ENCODE data around the gene TMEM143.
"Not testable (repeated sequence)": the region's sequence is repeated elsewhere in the genome, so short reads cannot be mapped to it uniquely, and the experiment has no call there.

Gene TMEM143

GRCh38 chr19:48395170-48395455 lies 31.4 kb upstream of the TMEM143 start:
- Histone ChIP-seq H3K36me3 (ENCODE audit: control insufficient read depth in 4 of 4, insufficient read depth in 4 of 4, low read length in 3 of 4) (no peaks in the 10 kb centered on the region), H3K4me1 (ENCODE audit: control extremely low read depth in 1 of 4, control insufficient read depth in 4 of 4, insufficient read depth in 4 of 4, low read length in 3 of 4) (peaks cover 0 to 61% (median 37%) of the 10 kb centered on the region in 4 experiments), H3K9me3 (ENCODE audit: control extremely low read depth in 1 of 5, control insufficient read depth in 4 of 5, insufficient read depth in 2 of 5, low read depth in 1 of 5, low read length in 4 of 5) (no peaks in the 10 kb centered on the region), H3K27me3 (replicated peaks in 2 of 5; ENCODE audit: control insufficient read depth in 4 of 5, insufficient read depth in 5 of 5, low read length in 4 of 5) (peaks cover 0 to 62% (median 33%) of the 10 kb centered on the region in 5 experiments), H3K27ac (ENCODE audit: insufficient read depth in 1 of 2, low read depth in 1 of 2, low read length in 2 of 2, poor library complexity in 1 of 2, severe bottlenecking in 2 of 2) (no peak overlapping the region), H3K4me3 (ENCODE audit: control insufficient read depth in 1 of 7, extremely low read depth in 1 of 7, insufficient read depth in 4 of 7, low read depth in 2 of 7, low read length in 6 of 7) (peak overlapping the region in 1 of 7 experiments; percentile 24)
- DNase-seq = no peak
- ChIA-PET POLR2A (interaction anchor here (1.0 kb wide), 1 partner anchor 49 kb away, joined by 3 read pairs; no protein-coding TSS in a partner anchor), CTCF (interaction anchor here (1.0 to 1.6 kb wide), 2 partner anchors 9 to 194 kb away, joined by 3 to 4 read pairs; no protein-coding TSS in a partner anchor)
- WGBS (ENCODE audit: insufficient coverage) = no CpG with 5 or more reads among the region's 6 CpGs

- ChIA-PET CTCF (interaction anchor here (1.0 to 1.6 kb wide), 2 partner anchors 9 to 195 kb away, joined by 3 to 4 read pairs; no protein-coding TSS in a partner anchor), POLR2A (interaction anchor here (1.0 kb wide), 1 partner anchor 49 kb away, joined by 3 read pairs; no protein-coding TSS in a partner anchor)
- H3K27me3 ChIP-seq (replicated peaks in 2 of 5; ENCODE audit: control insufficient read depth in 4 of 5, insufficient read depth in 5 of 5, low read length in 4 of 5) = peaks cover 0 to 62% (median 33%) of the 10 kb centered on the region in 5 experiments
- peaks cover 0 to 60% (median 38%) of the 10 kb centered on the region in 4 experiments for H3K4me1 ChIP-seq (ENCODE audit: control extremely low read depth in 1 of 4, control insufficient read depth in 4 of 4, insufficient read depth in 4 of 4, low read length in 3 of 4)
- no peak overlapping the region for H3K27ac ChIP-seq (ENCODE audit: insufficient read depth in 1 of 2, low read depth in 1 of 2, low read length in 2 of 2, poor library complexity in 1 of 2, severe bottlenecking in 2 of 2)
- H3K4me3 ChIP-seq (ENCODE audit: control insufficient read depth in 1 of 7, extremely low read depth in 1 of 7, insufficient read depth in 4 of 7, low read depth in 2 of 7, low read length in 6 of 7) = peak overlapping the region in 2 of 7 experiments; percentile 10 to 28
- no peaks in the 10 kb centered on the region for H3K36me3 ChIP-seq (ENCODE audit: control insufficient read depth in 4 of 4, insufficient read depth in 4 of 4, low read length in 3 of 4)
- no peaks in the 10 kb centered on the region for H3K9me3 ChIP-seq (ENCODE audit: control extremely low read depth in 1 of 5, control insufficient read depth in 4 of 5, insufficient read depth in 2 of 5, low read depth in 1 of 5, low read length in 4 of 5)
- DNase-seq = peak in 1 of 3 donors; percentile 17
- WGBS (ENCODE audit: insufficient coverage) = 2% methylated on average over 15 of the region's 38 CpGs
These were observed 30.8 kb upstream of the TMEM143 start for GRCh38 chr19:48394331-48395169.

GRCh38 chr19:48393559-48394330 lies 30.0 kb upstream of the TMEM143 start, which contains the start of gene GRIN2D:
TSS of gene GRIN2D (plus strand) at chr19:48393668. CDS start at chr19:48398393, 4,725 bp downstream.
- H3K4me1 ChIP-seq (ENCODE audit: control extremely low read depth in 1 of 4, control insufficient read depth in 4 of 4, insufficient read depth in 4 of 4, low read length in 3 of 4) = peaks cover 0 to 54% (median 38%) of the 10 kb centered on the region in 4 experiments
- ChIA-PET POLR2A (interaction anchor here (0.6 kb wide), 1 partner anchor 42 kb away, joined by 3 read pairs; no protein-coding TSS in a partner anchor), CTCF (interaction anchor here (0.6 kb wide), 1 partner anchor 37 kb away, joined by 3 read pairs; no protein-coding TSS in a partner anchor)
- H3K27ac ChIP-seq (ENCODE audit: insufficient read depth in 1 of 2, low read depth in 1 of 2, low read length in 2 of 2, poor library complexity in 1 of 2, severe bottlenecking in 2 of 2) = no peak within 1 kb of the TSS
- DNase-seq = peak in 2 of 3 donors; percentile 77 to 81
- H3K36me3 ChIP-seq (ENCODE audit: control insufficient read depth in 4 of 4, insufficient read depth in 4 of 4, low read length in 3 of 4) = peaks cover 0 to 8% (median 4%) of the 10 kb centered on the region in 4 experiments
- H3K9me3 ChIP-seq (ENCODE audit: control extremely low read depth in 1 of 5, control insufficient read depth in 4 of 5, insufficient read depth in 2 of 5, low read depth in 1 of 5, low read length in 4 of 5) = no peaks in the 10 kb centered on the region
- H3K4me3 ChIP-seq (ENCODE audit: control insufficient read depth in 1 of 7, extremely low read depth in 1 of 7, insufficient read depth in 4 of 7, low read depth in 2 of 7, low read length in 6 of 7) = peak within 1 kb of the TSS in 4 of 7 experiments; percentile 6 to 48 (median 34)
- peaks cover 0 to 60% (median 33%) of the 10 kb centered on the region in 5 experiments for H3K27me3 ChIP-seq (replicated peaks in 2 of 5; ENCODE audit: control insufficient read depth in 4 of 5, insufficient read depth in 5 of 5, low read length in 4 of 5)
- 0% methylated on average over 25 of the region's 40 CpGs for WGBS (ENCODE audit: insufficient coverage)

- DNase-seq = no peak
- ChIA-PET CTCF (interaction anchor here (0.6 kb wide), 1 partner anchor 36 kb away, joined by 3 read pairs; no protein-coding TSS in a partner anchor), POLR2A (interaction anchor here (0.6 kb wide), 1 partner anchor 42 kb away, joined by 3 read pairs; no protein-coding TSS in a partner anchor)
- peaks cover 0 to 56% (median 32%) of the 10 kb centered on the region in 5 experiments for H3K27me3 ChIP-seq (replicated peaks in 2 of 5; ENCODE audit: control insufficient read depth in 4 of 5, insufficient read depth in 5 of 5, low read length in 4 of 5)
- no peaks in the 10 kb centered on the region for H3K9me3 ChIP-seq (ENCODE audit: control extremely low read depth in 1 of 5, control insufficient read depth in 4 of 5, insufficient read depth in 2 of 5, low read depth in 1 of 5, low read length in 4 of 5)
- peak overlapping the region in 3 of 7 experiments; percentile 23 to 36 (median 33) for H3K4me3 ChIP-seq (ENCODE audit: control insufficient read depth in 1 of 7, extremely low read depth in 1 of 7, insufficient read depth in 4 of 7, low read depth in 2 of 7, low read length in 6 of 7)
- peaks cover 4 to 11% (median 8%) of the 10 kb centered on the region in 4 experiments for H3K36me3 ChIP-seq (ENCODE audit: control insufficient read depth in 4 of 4, insufficient read depth in 4 of 4, low read length in 3 of 4)
- H3K4me1 ChIP-seq (ENCODE audit: control extremely low read depth in 1 of 4, control insufficient read depth in 4 of 4, insufficient read depth in 4 of 4, low read length in 3 of 4) = peaks cover 0 to 49% (median 34%) of the 10 kb centered on the region in 4 experiments
- no peak overlapping the region for H3K27ac ChIP-seq (ENCODE audit: insufficient read depth in 1 of 2, low read depth in 1 of 2, low read length in 2 of 2, poor library complexity in 1 of 2, severe bottlenecking in 2 of 2)
- WGBS (ENCODE audit: insufficient coverage) = 90% methylated on average over 12 of the region's 15 CpGs
These were observed 29.3 kb upstream of the TMEM143 start for GRCh38 chr19:48392860-48393558.

- not testable (repeated sequence) for H3K27ac ChIP-seq (ENCODE audit: insufficient read depth in 1 of 2, low read depth in 1 of 2, low read length in 2 of 2, poor library complexity in 1 of 2, severe bottlenecking in 2 of 2); DNase-seq; H3K4me3 ChIP-seq (ENCODE audit: control insufficient read depth in 1 of 7, extremely low read depth in 1 of 7, insufficient read depth in 4 of 7, low read depth in 2 of 7, low read length in 6 of 7); H3K9me3 ChIP-seq (ENCODE audit: control extremely low read depth in 1 of 5, control insufficient read depth in 4 of 5, insufficient read depth in 2 of 5, low read depth in 1 of 5, low read length in 4 of 5)
- POLR2A ChIA-PET = interaction anchor here (0.7 kb wide), 1 partner anchor 27 kb away, joined by 4 read pairs; no protein-coding TSS in a partner anchor
- CTCF ChIA-PET = interaction anchor here (0.6 to 2.2 kb wide), 19 partner anchors 8 to 192 kb away, joined by 3 to 14 read pairs (median 4); partner anchors contain the start of genes SYNGR4 and TMEM143
- 60% methylated on average over 1 of the region's 1 CpG for WGBS (ENCODE audit: insufficient coverage)
- Histone ChIP-seq H3K36me3 (ENCODE audit: control insufficient read depth in 4 of 4, insufficient read depth in 4 of 4, low read length in 3 of 4) (peaks cover 8 to 20% (median 15%) of the 10 kb centered on the region in 4 experiments), H3K27me3 (replicated peaks in 2 of 5; ENCODE audit: control insufficient read depth in 4 of 5, insufficient read depth in 5 of 5, low read length in 4 of 5) (peaks cover 0 to 46% (median 21%) of the 10 kb centered on the region in 5 experiments), H3K4me1 (ENCODE audit: control extremely low read depth in 1 of 4, control insufficient read depth in 4 of 4, insufficient read depth in 4 of 4, low read length in 3 of 4) (peaks cover 0 to 40% (median 29%) of the 10 kb centered on the region in 4 experiments)
These were observed 28.2 kb upstream of the TMEM143 start for GRCh38 chr19:48392006-48392344.
